ENCODE data around the gene GPC6. TPM values are rescaled to one million over a fixed set of nuclear protein-coding genes. Genes with fewer than 3 reads are reported as not detected.

GPC6 gene
- polyA plus RNA-seq, 4 donors: 0.22 to 45.0 (median 1.4) TPM

- no peak for FAIRE-seq
Measured at GRCh38 chr13:93539914-93540313, 313.3 kb downstream of the GPC6 start.

GRCh38 chr13:93547886-93548285 lies 321.3 kb downstream of the GPC6 start:
- H3K36me3 ChIP-seq (ENCODE audit: control insufficient read depth in 3 of 3, insufficient read depth in 2 of 3, low read depth in 1 of 3, low read length in 3 of 3): no peaks in the 10 kb centered on the region
- DNase-seq: no peak
- H3K9me3 ChIP-seq (ENCODE audit: control insufficient read depth in 2 of 2, insufficient read depth in 1 of 2, low read depth in 1 of 2, low read length in 1 of 2): no peaks in the 10 kb centered on the region
- H3K27ac ChIP-seq (ENCODE audit: low read depth in 1 of 3, low read length in 2 of 3): no peak overlapping the region
- H3K4me3 ChIP-seq (ENCODE audit: low read depth in 1 of 3, low read length in 3 of 3): no peak overlapping the region
- FAIRE-seq: no peak
- peaks cover 0 to 4% (median 0%) of the 10 kb centered on the region in 3 donors for H3K4me1 ChIP-seq (ENCODE audit: control insufficient read depth in 3 of 3, insufficient read depth in 2 of 3, low read depth in 1 of 3, low read length in 2 of 3)
- no peaks in the 10 kb centered on the region for H3K27me3 ChIP-seq (ENCODE audit: control insufficient read depth in 3 of 3, insufficient read depth in 3 of 3, low read length in 3 of 3)

More at GRCh38 chr13:93539914-93540313, 313.3 kb downstream of the GPC6 start:
- Histone ChIP-seq H3K27me3 (ENCODE audit: control insufficient read depth in 3 of 3, insufficient read depth in 3 of 3, low read length in 3 of 3) (no peaks in the 10 kb centered on the region), H3K9me3 (ENCODE audit: control insufficient read depth in 2 of 2, insufficient read depth in 1 of 2, low read depth in 1 of 2, low read length in 1 of 2) (peaks cover 0 to 6% of the 10 kb centered on the region in 2 donors), H3K4me1 (ENCODE audit: control insufficient read depth in 3 of 3, insufficient read depth in 2 of 3, low read depth in 1 of 3, low read length in 2 of 3) (no peaks in the 10 kb centered on the region), H3K36me3 (ENCODE audit: control insufficient read depth in 3 of 3, insufficient read depth in 2 of 3, low read depth in 1 of 3, low read length in 3 of 3) (no peaks in the 10 kb centered on the region), H3K4me3 (ENCODE audit: low read depth in 1 of 3, low read length in 3 of 3) (no peak overlapping the region), H3K27ac (ENCODE audit: low read depth in 1 of 3, low read length in 2 of 3) (no peak overlapping the region)
- no peak for DNase-seq
- 81 to 86% (median 82%) methylated on average over 6 of the region's 6 CpGs for WGBS, 3 donors

GRCh38 chr13:93549326-93550005 lies 322.9 kb downstream of the GPC6 start:
- no peaks in the 10 kb centered on the region for H3K36me3 ChIP-seq (ENCODE audit: control insufficient read depth in 3 of 3, insufficient read depth in 2 of 3, low read depth in 1 of 3, low read length in 3 of 3)
- no peaks in the 10 kb centered on the region for H3K27me3 ChIP-seq (ENCODE audit: control insufficient read depth in 3 of 3, insufficient read depth in 3 of 3, low read length in 3 of 3)
- WGBS, 3 donors: 77 to 89% (median 85%) methylated on average over 4 of the region's 4 CpGs
- no peak overlapping the region for H3K27ac ChIP-seq (ENCODE audit: low read depth in 1 of 3, low read length in 2 of 3)
- no peak for DNase-seq
- H3K9me3 ChIP-seq (ENCODE audit: control insufficient read depth in 2 of 2, insufficient read depth in 1 of 2, low read depth in 1 of 2, low read length in 1 of 2): no peaks in the 10 kb centered on the region
- H3K4me3 ChIP-seq (ENCODE audit: low read depth in 1 of 3, low read length in 3 of 3): no peak overlapping the region
- no peak for FAIRE-seq
- peaks cover 0 to 4% (median 0%) of the 10 kb centered on the region in 3 donors for H3K4me1 ChIP-seq (ENCODE audit: control insufficient read depth in 3 of 3, insufficient read depth in 2 of 3, low read depth in 1 of 3, low read length in 2 of 3)

GRCh38 chr13:93550236-93550635 lies 323.6 kb downstream of the GPC6 start:
- DNase-seq: no peak
- no peak for FAIRE-seq
- H3K4me1 ChIP-seq (ENCODE audit: control insufficient read depth in 3 of 3, insufficient read depth in 2 of 3, low read depth in 1 of 3, low read length in 2 of 3): peaks cover 0 to 4% (median 0%) of the 10 kb centered on the region in 3 donors
- H3K27ac ChIP-seq (ENCODE audit: low read depth in 1 of 3, low read length in 2 of 3): no peak overlapping the region
- no peaks in the 10 kb centered on the region for H3K27me3 ChIP-seq (ENCODE audit: control insufficient read depth in 3 of 3, insufficient read depth in 3 of 3, low read length in 3 of 3)
- H3K36me3 ChIP-seq (ENCODE audit: control insufficient read depth in 3 of 3, insufficient read depth in 2 of 3, low read depth in 1 of 3, low read length in 3 of 3): no peaks in the 10 kb centered on the region
- H3K4me3 ChIP-seq (ENCODE audit: low read depth in 1 of 3, low read length in 3 of 3): no peak overlapping the region
- no peaks in the 10 kb centered on the region for H3K9me3 ChIP-seq (ENCODE audit: control insufficient read depth in 2 of 2, insufficient read depth in 1 of 2, low read depth in 1 of 2, low read length in 1 of 2)

GRCh38 chr13:93552596-93552995 lies 326.0 kb downstream of the GPC6 start:
- Histone ChIP-seq H3K27ac (ENCODE audit: low read depth in 1 of 3, low read length in 2 of 3) (no peak overlapping the region), H3K4me3 (ENCODE audit: low read depth in 1 of 3, low read length in 3 of 3) (no peak overlapping the region), H3K4me1 (ENCODE audit: control insufficient read depth in 3 of 3, insufficient read depth in 2 of 3, low read depth in 1 of 3, low read length in 2 of 3) (peaks cover 0 to 4% (median 0%) of the 10 kb centered on the region in 3 donors), H3K36me3 (ENCODE audit: control insufficient read depth in 3 of 3, insufficient read depth in 2 of 3, low read depth in 1 of 3, low read length in 3 of 3) (no peaks in the 10 kb centered on the region), H3K9me3 (ENCODE audit: control insufficient read depth in 2 of 2, insufficient read depth in 1 of 2, low read depth in 1 of 2, low read length in 1 of 2) (no peaks in the 10 kb centered on the region), H3K27me3 (ENCODE audit: control insufficient read depth in 3 of 3, insufficient read depth in 3 of 3, low read length in 3 of 3) (no peaks in the 10 kb centered on the region)
- no peak for FAIRE-seq
- DNase-seq: peak in 1 of 2 donors; percentile 39

GRCh38 chr13:93554514-93554913 lies 327.9 kb downstream of the GPC6 start:
- no peak overlapping the region for H3K27ac ChIP-seq (ENCODE audit: low read depth in 1 of 3, low read length in 2 of 3)
- FAIRE-seq (no peak), DNase-seq (no peak)
- H3K4me1 ChIP-seq (ENCODE audit: control insufficient read depth in 3 of 3, insufficient read depth in 2 of 3, low read depth in 1 of 3, low read length in 2 of 3): peaks cover 0 to 4% (median 0%) of the 10 kb centered on the region in 3 donors
- no peaks in the 10 kb centered on the region for H3K27me3 ChIP-seq (ENCODE audit: control insufficient read depth in 3 of 3, insufficient read depth in 3 of 3, low read length in 3 of 3)
- no peaks in the 10 kb centered on the region for H3K9me3 ChIP-seq (ENCODE audit: control insufficient read depth in 2 of 2, insufficient read depth in 1 of 2, low read depth in 1 of 2, low read length in 1 of 2)
- H3K4me3 ChIP-seq (ENCODE audit: low read depth in 1 of 3, low read length in 3 of 3): no peak overlapping the region
- H3K36me3 ChIP-seq (ENCODE audit: control insufficient read depth in 3 of 3, insufficient read depth in 2 of 3, low read depth in 1 of 3, low read length in 3 of 3): no peaks in the 10 kb centered on the region
- WGBS, 3 donors: 67 to 80% (median 80%) methylated on average over 3 of the region's 3 CpGs

GRCh38 chr13:93558637-93559036 lies 332.0 kb downstream of the GPC6 start:
- Histone ChIP-seq H3K9me3 (ENCODE audit: control insufficient read depth in 2 of 2, insufficient read depth in 1 of 2, low read depth in 1 of 2, low read length in 1 of 2) (no peaks in the 10 kb centered on the region), H3K36me3 (ENCODE audit: control insufficient read depth in 3 of 3, insufficient read depth in 2 of 3, low read depth in 1 of 3, low read length in 3 of 3) (no peaks in the 10 kb centered on the region), H3K4me1 (ENCODE audit: control insufficient read depth in 3 of 3, insufficient read depth in 2 of 3, low read depth in 1 of 3, low read length in 2 of 3) (no peaks in the 10 kb centered on the region), H3K27me3 (ENCODE audit: control insufficient read depth in 3 of 3, insufficient read depth in 3 of 3, low read length in 3 of 3) (no peaks in the 10 kb centered on the region), H3K4me3 (ENCODE audit: low read depth in 1 of 3, low read length in 3 of 3) (no peak overlapping the region), H3K27ac (ENCODE audit: low read depth in 1 of 3, low read length in 2 of 3) (no peak overlapping the region)
- WGBS, 3 donors: 57 to 69% (median 68%) methylated on average over 3 of the region's 3 CpGs
- no peak for DNase-seq
- FAIRE-seq: no peak

GRCh38 chr13:93559718-93560117 lies 333.1 kb downstream of the GPC6 start:
- DNase-seq (peak in 1 of 2 donors; percentile 8), FAIRE-seq (no peak)
- H3K36me3 ChIP-seq (ENCODE audit: control insufficient read depth in 3 of 3, insufficient read depth in 2 of 3, low read depth in 1 of 3, low read length in 3 of 3): no peaks in the 10 kb centered on the region
- H3K4me1 ChIP-seq (ENCODE audit: control insufficient read depth in 3 of 3, insufficient read depth in 2 of 3, low read depth in 1 of 3, low read length in 2 of 3): no peaks in the 10 kb centered on the region
- H3K27me3 ChIP-seq (ENCODE audit: control insufficient read depth in 3 of 3, insufficient read depth in 3 of 3, low read length in 3 of 3): no peaks in the 10 kb centered on the region
- no peaks in the 10 kb centered on the region for H3K9me3 ChIP-seq (ENCODE audit: control insufficient read depth in 2 of 2, insufficient read depth in 1 of 2, low read depth in 1 of 2, low read length in 1 of 2)
- H3K27ac ChIP-seq (ENCODE audit: low read depth in 1 of 3, low read length in 2 of 3): no peak overlapping the region
- 31 to 69% (median 40%) methylated on average over 3 of the region's 3 CpGs for WGBS, 3 donors
- H3K4me3 ChIP-seq (ENCODE audit: low read depth in 1 of 3, low read length in 3 of 3): no peak overlapping the region

Measured in small intestine (tissue), 7 donors.